GM19023 (cell line): ENCODE results near the gene CMAS.
"Not testable (repeated sequence)": the region's sequence is repeated elsewhere in the genome, so short reads cannot be mapped to it uniquely, and the experiment has no call there.

Experiments used
- ATAC-seq: cut with Tn5 transposase; IDR thresholded peaks from one replicate; pipeline ENCODE4 v1.9.1; 2021; ENCODE audit warnings: mild to moderate bottlenecking, moderate library complexity; ENCODE audit not compliant: unreplicated experiment

CMAS gene

DNA sequence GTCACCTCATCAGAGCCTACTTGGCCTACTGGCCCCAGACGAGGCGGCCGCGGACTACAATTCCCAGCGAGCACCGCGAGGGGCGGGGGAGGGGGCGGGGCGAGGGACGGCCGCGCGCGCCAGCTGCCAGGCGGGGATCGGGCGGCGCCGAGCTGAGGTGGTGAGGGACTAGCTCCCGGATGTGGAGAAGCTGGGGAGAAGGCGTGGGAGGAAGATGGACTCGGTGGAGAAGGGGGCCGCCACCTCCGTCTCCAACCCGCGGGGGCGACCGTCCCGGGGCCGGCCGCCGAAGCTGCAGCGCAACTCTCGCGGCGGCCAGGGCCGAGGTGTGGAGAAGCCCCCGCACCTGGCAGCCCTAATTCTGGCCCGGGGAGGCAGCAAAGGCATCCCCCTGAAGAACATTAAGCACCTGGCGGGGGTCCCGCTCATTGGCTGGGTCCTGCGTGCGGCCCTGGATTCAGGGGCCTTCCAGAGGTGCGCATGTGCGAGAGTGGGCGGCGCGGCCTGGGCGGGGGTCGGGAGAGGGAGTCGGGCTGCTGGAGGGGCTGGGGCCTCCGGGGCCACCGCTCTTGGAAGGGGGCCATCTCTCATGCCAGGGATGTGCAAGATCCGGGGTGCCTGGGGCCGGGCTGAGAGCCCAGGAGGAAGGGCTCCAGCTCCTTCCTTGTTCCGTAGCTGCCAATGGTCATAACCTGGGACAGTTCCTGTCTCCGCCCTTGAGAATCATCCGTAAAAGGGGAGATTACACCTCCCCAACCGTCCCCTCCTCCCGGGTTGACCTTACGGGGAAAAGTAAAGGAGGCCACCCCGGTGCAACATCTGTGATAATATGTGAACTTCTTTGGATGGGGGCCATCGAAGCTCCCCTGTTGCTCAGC lies at the start of gene CMAS:
Gene CMAS, plus strand, starts transcription at position 129 of the 878 bp plus-strand sequence. Its CDS starts 86 bp downstream, at position 215.
- ATAC-seq, result peak; percentile 89

DNA sequence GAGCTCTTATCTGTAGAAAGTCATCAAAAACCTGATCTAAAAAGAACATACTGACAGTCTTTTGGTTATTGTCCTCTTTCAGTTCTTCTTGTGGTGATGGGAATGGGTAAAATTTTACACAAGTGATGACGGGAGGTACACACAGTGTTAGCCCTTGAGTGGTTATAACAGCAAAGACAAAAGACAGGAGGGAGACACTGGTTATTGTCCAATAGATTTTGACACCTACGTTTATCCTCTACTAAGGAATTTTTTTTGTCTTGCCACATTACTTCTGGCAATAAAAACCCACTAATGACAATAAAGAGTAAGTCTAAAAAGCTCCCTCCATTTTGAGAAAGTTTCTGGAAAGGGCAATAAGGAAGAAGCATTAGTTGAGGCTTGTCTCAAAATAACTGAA lies 47.7 kb upstream of the CMAS start:
- ATAC-seq, result no peak

DNA sequence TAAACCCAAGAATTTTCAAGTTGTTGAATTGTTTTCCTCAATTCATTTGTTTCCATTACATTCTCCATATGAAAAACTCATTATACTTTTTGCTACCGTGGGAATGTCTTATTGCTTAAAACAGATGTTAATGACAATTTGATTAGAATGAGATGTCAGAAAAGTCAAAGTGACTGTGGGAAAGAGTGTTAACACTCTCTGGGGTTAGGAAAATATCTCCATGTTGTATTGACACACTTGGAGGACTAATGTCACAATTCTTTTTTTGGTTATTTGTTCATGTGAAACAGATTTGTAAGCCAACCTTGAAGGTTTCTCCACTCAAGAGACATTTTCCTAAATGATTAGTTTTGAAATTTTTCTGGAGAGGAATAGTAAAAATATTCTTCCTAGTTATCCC lies 47.2 kb upstream of the CMAS start:
- no peak for ATAC-seq

DNA sequence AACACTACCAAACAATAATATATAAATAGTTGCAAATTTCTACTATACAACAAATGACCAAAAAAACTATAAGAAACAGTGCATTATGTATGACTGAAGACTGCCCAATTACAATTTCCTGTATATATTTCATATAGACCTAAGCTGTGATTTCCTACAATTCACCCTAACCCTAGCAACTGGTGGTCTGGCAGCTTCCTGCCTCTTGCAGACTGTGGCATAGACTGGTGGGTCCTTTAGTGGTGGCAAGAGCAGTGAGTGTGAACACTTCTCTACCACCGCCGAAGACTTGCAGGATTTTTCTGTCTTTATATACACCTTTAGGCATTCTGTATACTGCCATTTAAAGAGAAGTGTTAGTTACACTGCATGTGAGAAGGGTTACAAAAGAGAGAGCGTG lies 43.6 kb upstream of the CMAS start:
- ATAC-seq, result no peak

DNA sequence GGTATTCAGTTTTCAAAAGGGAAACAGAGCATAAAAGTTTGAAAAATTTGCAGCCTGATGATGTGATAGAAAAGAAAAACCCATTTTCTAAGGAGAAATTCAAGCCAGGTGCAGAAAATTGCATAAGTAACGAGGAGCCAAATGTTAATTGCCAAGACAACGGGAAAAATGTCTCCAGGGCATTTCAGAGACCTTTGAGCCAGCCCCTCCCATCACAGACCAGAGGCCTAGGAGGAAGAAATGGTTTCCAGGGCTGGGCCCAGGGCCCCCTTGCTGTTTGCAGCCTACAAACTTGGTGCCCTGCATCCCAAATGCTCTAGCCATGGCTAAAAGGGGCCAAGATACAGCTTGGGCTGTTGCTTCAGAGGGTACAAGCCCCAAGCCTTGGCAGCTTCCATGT lies 38.2 kb upstream of the CMAS start:
- not testable (repeated sequence) for ATAC-seq

DNA sequence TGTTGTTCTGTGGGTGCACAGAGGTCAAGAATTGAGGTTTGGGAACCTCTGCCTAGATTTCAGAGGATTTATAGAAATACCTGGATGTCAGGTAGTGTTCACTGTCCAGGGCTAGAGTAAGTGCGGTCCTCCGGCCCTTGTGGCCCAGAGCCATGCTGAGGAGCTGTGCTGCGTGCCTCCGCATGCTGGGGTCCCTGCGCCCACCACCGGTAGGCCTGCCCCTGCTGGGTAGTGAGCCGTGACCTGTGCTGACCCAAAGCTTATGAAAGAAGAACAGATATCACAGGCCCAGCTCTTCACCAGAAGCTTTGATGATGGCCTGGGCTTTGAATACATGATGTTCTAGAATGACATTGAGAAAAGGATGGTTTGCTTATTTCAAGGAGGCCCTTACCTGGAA lies 37.8 kb upstream of the CMAS start:
- no peak for ATAC-seq

DNA sequence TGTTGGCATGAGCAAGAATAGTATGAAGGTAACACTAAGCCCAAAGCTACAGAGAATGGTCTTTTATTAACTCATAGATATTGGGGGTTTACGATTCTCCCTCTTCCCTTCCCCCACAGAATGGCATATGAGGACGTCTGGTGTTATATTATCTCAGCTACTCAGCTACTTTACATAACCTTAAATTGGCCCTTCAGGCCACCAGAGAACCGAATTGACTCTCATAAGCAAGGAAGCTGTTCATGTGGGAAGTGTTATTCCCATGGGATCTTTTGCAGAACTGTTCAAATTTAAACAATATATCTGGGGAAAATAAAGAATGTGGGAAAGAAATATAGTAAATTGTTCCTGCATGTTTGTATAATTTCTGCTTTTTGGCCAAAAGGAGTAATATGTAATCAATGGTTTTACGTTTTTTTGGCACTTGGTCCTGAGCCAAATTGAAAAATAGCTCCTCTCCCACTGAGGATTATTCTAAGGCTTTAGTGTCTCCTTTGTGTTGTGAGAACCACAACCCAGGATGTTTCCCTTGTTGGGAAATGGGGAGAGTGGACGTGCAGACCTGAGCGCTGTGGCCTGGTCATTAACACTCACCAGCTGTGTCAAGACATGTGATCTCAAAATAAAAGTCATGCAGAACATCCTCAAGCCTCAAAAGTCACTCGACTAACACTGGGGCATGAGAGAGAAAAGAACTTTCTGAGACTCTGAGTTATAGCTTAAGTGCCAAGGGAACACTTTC lies 31.8 kb upstream of the CMAS start:
- ATAC-seq, result no peak

DNA sequence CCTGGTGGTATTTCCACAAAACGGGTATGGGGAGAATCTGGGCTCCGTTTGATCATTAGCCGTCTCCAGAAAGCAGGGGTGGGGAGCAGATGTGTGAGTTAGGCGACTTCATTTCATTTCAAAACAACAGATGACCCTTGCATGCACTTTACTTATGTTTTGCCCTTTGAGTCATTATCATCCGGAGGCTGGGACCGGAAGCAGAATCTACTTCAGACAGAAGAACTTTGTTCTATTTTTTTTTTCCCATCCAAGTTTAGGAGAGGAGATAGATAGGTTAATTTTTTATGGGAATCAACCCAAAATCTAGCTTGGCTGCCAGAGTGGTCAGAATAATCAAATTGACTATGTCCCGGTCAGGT lies 31.3 kb upstream of the CMAS start:
- no peak for ATAC-seq

DNA sequence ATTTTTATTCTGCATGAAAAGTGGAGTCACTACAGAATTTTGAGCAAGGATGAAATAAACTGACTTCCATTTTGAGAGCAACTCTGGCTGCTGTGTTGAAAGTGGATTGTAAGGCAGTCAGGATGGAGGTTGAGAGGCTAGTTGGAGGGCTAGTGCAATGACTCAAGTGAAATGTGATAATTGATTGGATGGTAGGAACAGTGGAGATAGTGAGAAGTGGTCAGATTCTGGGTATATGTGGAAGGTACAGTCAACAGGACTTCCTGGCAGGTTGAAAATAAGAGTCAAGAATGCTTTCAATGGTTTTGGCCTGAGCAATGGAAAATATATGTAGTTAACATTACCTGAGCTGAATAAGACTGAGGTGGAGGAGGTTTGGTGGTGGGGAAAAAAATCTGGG lies 29.0 kb upstream of the CMAS start:
- ATAC-seq, result no peak

DNA sequence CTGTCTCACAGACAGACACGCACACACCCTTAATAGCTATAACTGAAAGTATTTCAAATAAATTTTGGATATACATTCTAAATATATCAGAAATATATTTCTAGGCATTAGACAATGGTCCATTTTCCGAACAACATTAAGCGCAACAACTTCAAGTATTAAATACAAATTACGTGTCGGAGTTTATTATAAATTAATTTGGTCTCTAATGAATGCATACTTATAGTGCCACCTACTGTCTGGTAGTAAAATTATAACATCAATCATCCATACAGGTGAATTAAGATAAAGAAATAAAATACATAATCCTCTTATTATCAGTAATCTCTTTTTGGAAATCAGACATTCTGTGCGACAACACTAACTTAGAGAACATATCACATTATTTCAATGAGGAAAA lies 27.2 kb upstream of the CMAS start:
- no peak for ATAC-seq

DNA sequence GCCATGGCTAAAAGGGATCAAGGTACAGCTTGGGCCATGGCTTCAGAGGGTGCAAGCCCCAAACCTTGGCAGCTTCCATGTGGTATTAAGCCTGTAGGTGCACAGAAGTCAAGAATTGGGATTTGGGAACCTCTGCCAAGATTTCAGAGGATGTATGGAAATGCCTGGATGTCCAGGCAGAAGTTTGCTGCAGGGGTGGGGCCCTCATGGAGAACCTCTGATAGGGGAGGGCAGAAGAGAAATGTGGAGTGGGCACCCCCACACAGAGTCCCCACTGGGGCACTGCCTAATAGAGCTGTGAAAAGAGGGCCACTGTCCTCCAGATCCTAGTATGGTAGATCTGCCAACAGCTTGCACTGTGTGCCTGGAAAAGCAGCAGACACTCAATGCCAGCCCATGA lies 22.5 kb upstream of the CMAS start:
- not testable (repeated sequence) for ATAC-seq

DNA sequence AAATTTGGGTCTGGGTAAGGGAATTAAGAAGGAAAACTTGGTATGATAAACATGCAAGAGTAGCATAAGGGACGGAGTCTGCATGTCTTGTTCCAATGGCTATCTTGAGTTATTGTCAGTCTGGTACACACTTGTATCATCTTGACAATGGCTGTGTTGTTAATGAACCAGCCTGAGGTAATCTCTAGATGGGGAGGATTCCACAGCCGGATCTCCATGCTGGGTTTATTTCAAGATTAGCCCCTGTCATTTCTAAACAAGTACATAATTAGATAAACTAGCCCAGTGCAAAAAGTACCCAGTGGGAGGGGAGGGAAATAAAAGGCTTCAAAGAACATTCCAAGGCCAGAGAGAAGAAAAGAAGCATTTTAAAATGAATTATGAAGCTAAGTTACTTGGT lies 16.5 kb upstream of the CMAS start:
- no peak for ATAC-seq

DNA sequence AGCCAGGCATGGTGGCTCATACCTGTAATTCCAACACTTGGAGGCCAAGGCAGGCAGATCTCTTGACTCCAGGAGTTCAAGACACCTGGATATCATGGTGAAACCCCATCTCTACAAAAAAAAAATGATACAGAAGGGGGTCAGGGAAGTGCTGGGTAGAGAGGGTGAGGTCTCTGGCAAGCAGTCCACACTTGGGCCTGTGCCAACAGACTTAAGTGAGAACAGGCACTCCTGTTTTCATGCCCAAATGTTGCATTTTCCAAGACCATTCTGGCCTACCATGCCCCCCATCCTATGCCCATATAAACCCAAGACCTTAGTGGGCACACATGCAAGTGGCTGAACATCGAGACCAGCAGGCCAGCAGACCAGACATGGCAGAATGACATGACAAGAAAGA lies 16.0 kb upstream of the CMAS start:
- ATAC-seq, result no peak

DNA sequence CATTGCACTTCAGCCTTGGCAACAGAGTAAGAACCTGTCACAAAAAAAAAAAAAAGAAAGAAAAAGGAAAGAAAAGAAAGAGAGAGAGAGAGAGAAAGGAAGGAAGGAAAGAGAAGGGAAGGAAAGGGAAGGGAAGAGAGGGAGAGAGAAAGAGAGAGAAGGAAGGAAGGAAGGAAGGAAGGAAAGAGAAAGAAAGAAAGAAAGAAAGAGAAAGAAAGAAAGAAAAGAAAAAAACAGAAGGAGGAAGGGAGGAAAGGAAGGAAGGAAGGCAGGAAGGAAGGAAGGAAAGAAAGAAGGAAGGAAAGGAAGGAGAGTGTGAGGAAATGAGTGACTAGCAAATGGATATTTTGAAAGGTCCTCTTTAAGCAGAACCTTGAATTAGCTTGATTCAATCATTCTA lies 13.3 kb upstream of the CMAS start:
- ATAC-seq, result no peak

DNA sequence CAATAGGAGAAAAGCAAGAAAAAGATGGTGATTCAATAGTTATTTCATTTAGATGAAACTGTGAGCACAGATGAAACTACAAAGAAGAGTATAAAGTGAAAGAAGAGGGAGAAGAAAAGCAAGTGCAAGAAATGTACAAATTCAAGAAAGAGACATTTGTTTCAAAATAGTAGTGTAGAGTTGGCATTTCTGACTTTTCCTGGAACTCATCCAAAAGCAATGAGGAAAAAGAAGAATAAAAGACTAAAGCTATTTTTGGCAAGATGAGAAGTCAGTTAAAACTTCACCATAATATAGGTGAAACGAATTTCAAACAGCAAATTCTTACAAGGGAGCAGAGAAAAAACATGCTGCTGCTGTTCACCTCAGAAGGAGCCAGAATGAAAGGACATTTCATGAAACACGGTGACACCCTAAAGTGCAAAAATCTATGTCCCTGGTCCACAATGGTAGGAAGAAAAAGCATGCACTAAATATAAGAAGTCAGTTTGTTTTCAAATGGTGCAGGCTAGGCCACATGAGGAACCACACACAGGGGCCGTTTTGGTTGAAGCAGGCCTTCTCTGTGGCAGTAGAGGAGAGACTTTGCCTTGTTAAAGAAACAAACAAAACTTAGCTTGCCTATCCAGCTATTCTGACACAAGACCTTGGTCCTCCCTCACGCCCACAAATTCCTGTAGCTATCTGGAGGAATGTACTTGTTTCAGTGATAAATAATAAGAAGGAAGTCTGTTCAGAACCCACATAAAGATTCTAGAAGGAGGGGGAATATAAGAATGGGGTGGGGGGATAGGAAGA lies 11.1 kb upstream of the CMAS start:
- ATAC-seq, result no peak

DNA sequence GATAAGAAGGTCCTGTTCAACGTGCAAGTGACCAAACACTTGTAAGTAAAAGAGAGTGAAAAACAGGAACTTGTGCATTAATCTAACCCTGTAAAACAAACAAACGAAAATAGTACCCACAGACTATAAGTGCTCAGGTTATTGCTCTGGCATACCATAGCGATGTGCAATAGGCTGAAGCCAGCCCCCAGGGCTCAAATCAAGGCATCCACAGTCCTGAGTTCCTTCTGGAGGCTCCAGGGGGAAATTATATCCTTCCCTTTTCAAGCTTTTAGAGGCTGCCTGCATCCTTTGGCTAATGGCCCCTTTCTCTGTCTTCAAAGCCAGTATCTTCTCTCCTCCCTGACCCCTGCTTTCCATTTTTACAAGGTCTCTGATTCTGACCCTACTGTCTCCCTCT lies 8.1 kb upstream of the CMAS start:
- no peak for ATAC-seq

DNA sequence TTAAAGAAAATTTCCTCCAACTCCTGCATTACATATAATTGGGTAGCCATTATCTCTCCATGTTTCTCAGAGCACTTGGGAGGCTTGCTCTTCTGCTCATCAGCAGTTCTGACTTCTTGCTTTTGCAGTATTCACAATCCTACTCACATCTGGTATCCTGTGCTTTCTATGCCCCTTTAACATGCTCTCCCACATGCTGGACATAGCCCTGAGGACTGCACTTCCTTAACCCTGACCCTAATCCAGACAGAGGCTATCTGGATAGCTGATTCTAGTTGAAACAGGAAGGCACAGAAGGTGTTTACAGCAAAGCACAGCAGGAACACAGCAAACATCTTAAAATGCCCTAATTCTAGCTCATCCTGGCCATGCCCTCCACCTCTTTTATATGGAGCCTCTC lies 7.3 kb upstream of the CMAS start:
- ATAC-seq, result no peak

DNA sequence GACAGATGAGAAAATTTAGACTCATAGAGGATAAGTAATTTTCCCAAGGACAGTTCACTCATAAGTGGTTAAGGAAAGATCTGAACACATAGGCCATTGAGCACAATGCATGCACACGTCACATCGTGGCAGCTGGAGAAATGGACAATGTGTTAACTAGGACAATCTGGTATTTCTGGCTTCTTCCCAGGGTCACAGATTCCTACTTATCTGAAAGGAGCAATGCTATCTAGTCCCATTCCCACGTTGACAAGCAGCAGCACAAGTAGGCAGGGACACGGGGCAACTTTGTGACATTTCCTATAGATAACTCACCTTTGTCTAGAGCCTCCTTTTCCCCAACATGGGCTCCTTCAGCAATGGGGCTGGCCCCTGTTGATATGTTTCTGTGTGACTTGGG lies 6.7 kb upstream of the CMAS start:
- ATAC-seq, result no peak

DNA sequence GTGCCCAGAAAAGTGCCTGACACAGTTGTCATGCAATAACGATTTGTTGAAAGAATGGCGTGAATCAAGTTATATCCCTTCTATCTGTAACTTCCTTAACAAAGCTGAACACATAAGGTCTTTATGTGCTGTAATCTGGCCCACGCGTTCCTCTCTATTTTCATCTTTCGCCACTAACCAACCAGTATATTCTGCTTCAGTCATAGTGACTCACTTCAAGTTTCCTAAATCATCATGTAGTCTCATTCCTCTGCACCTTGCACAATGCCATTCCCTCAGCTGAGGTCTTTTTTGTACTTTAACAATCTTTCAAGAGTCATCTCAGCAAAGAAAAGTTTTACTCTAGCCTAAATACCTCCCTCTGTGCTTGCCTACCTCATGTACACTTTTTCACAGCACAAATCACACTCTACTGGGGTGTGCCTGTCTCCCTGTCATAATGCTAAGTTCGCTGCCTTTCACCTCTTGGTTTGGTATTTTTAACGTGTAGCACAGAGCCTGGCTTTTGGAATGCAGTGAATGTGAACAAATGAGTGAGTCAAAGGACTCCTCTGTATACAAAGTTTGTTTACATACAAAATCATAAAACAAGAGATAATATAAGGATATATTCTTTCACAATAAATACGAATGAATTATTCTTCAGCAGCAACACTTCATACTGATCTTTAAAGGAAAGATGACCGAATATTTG lies 2.9 kb upstream of the CMAS start:
- no peak for ATAC-seq

DNA sequence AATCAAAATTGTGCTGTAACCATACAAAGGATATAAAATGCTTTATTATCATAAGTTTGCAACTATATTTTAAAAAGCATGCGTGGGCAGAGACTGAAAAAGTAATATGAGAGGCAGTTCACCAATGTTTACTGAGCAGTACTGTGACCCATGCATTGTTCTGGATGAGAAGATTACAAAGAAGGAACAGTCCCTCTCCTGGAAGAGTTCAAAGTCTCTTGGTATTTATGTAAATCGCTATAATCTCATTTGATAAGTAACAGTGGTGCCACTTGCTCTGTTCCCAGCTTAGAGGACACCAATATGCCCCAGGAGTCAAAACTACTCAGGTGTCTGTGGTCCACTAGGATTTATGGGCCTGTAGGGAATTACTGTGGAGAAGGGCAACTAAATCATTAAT lies 2.1 kb upstream of the CMAS start:
- ATAC-seq, result no peak

DNA sequence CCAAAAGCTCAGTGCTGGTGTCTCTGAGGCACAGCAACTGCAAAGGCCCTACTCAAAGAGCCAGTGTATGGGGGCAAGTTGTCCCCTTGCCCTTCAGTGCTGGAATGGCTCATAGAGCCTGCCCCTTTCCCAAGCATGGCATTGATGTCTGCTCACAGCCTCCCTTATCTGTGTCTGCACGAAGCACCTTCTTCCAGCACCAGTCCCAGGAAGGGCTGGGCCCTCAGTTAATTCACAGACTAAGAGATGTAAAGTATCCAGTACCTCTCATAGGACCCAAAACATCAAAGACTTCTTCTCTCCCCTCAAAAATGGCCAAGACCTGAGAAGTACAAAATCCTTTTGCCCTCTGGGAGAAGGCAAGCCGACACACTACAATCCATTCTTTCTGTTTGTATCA lies 1.6 kb upstream of the CMAS start:
- ATAC-seq, result no peak
